Natural killer cell treated with Interleukin-12 subunit alpha and Interleukin-12 subunit beta and Interleukin-15 and Interleukin-18, amount 100 ng/mL, for 72 hours (primary cell): ENCODE data around the gene PAX1. TPM values are rescaled to one million over a fixed set of nuclear protein-coding genes. Genes with fewer than 3 reads are reported as not detected.

Experiments
- ATAC-seq, 2 donors: fragments of 150-1000 bp; cut with Tn5 transposase in 1 of 2; sonication (Bioruptor Pico), chemical (Tn5 transposase) in 1 of 2; 2 replicates each; pipeline ENCODE4 v1.10.0; 2021
- DNase-seq: peaks from one replicate; pipeline ENCODE4 v3.0.0; 2022; ENCODE audit warnings: low spot score
- H3K27ac Mint-ChIP-seq, 2 donors: 1 replicate in 1 of 2; 2 replicates in 1 of 2; pipeline ENCODE4 v1.8.0; 2022; ENCODE audit warnings: mixed read lengths in 2 of 2, mild to moderate bottlenecking in 1 of 2, moderate library complexity in 1 of 2
- H3K27me3 Mint-ChIP-seq, 2 donors: 1 replicate in 1 of 2; 2 replicates in 1 of 2; pipeline ENCODE4 v1.8.0; 2022; ENCODE audit warnings: mixed read lengths in 2 of 2
- H3K36me3 Mint-ChIP-seq: one replicate; pipeline ENCODE4 v1.8.0; 2022; ENCODE audit warnings: mixed read lengths
- H3K4me1 Mint-ChIP-seq, 2 donors: 1 replicate in 1 of 2; 2 replicates in 1 of 2; pipeline ENCODE4 v1.8.0; 2022; ENCODE audit warnings: low read depth in 2 of 2, mixed read lengths in 2 of 2, mild to moderate bottlenecking in 1 of 2
- H3K4me3 Mint-ChIP-seq: one replicate; pipeline ENCODE4 v1.8.0; 2022; ENCODE audit warnings: mixed read lengths
- H3K9me3 Mint-ChIP-seq: 2 replicates; pipeline ENCODE4 v1.8.0; 2022; ENCODE audit warnings: mixed read lengths
- total RNA-seq, 2 donors: library from RNA; stranded (reverse); gene quantifications; one replicate each; pipeline ENCODE4 v1.2.3, GENCODE V29; 2022

Gene PAX1
- total RNA-seq = not detected

DNA sequence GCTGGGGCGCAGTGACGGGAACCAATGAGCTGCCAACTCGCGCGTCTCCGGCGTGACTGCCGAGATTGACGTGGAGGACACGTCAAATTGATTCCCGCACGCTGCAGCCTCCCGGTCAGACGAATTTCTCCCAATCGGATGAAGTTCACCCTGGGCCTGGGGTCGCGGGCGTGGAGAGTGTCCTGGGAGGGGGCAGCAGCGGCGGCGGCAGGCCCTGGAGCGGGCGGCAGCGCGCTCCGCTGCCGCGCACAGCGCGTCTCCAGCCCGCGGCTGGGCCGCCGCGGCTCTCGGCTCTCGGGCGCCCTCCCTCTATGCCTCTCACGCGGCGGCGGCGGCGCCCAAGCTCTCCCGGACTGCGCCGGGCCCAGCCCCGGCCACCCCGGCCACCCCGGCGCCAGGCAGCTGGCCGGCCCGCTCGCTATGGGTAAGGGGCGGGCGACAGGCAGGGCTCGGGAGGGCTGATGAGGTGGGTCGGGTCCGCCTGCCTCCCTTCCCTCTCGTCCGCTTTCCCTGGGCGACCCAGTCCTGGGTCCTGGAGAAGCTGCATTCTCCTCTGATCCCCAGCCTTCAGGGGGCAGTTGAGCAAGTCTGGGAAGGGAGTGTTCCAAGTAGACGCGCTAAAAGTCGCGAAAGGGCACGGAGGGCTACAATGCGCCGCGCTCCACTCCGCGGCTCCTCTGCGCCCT lies at the start of gene PAX1:
Gene PAX1, plus strand, starts transcription at position 90 of the 686 bp plus-strand sequence. Its CDS starts 49 bp downstream, at position 139.
- H3K36me3 Mint-ChIP-seq = no peaks in the 10 kb centered on the region
- H3K4me3 Mint-ChIP-seq = no peak within 1 kb of the TSS
- no peaks in the 10 kb centered on the region for H3K9me3 Mint-ChIP-seq
- ATAC-seq = no peak
- no peak within 1 kb of the TSS for H3K27ac Mint-ChIP-seq
- DNase-seq = no peak
- peaks cover 0 to 2% of the 10 kb centered on the region in 2 donors for H3K4me1 Mint-ChIP-seq
- peaks cover 53 to 69% of the 10 kb centered on the region in 2 donors for H3K27me3 Mint-ChIP-seq

DNA sequence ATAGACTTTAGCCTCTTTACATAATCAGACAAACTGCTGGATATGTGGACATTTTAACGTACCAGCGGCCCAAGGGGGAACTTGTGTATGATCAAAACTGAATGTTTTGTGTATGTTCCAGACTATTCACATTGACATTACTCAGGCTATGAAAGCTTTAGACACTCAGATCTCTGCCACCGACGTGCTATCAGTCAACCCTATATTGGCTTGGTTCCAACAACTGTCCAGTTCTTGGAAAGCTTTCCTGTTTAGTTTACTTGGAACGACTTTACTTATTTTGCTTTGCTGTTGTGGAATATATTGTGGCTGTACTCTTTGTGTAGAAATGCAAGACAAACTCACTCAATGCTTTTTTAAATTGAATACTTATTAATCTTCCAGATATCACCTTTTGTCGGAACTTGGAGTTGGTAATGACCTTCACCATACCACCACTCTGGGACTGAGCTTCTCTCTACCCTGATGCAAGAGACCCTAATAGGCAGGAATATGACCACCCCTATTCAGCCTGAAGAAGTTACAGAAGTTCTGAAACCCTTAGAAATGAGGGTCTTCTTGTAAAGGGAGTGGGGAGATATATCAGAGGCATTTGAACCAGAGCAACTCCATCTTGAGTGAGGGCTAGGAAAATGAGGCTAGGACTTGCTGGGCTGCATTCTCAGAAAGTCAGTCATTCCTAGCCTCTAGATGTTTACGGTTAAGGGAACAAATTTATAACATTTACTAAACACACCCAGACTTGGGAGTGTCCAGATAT lies 49.0 kb upstream of the PAX1 start:
- Mint-ChIP-seq H3K36me3 (no peaks in the 10 kb centered on the region), H3K27ac (no peak overlapping the region), H3K9me3 (peaks cover 4% of the 10 kb centered on the region), H3K4me3 (no peak overlapping the region), H3K27me3 (peaks cover 4 to 9% of the 10 kb centered on the region in 2 donors), H3K4me1 (no peaks in the 10 kb centered on the region)
- ATAC-seq (no peak), DNase-seq (no peak)

DNA sequence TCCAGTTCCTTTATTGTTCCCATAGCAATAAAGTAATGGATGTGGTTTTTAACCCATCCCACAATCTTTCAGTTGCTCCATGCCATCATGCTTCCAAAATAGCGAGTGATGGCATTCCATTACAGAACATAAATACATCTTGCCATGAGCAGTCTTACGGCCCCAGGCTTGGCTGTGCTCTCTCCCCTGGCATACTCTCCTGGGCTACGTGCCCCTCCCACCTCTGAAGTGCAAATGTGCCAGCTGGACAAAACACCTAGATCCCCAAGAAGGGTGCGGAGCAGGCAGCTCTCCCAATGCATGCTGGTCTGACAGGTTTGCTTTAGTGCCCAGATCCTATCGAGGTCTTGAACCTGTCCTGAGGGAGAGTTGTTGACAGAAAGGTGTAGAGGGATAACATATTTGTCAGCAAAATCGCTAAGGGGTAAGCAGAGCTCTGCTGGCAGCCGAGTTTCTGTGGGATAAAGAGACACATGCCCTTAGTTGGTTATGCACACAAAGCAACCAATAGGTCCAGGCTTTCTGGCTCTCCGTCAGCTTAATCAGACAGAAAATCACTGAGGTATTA lies 43.9 kb upstream of the PAX1 start:
- Mint-ChIP-seq H3K27ac (no peak overlapping the region), H3K27me3 (peaks cover 4 to 9% of the 10 kb centered on the region in 2 donors), H3K9me3 (peaks cover 4% of the 10 kb centered on the region), H3K4me3 (no peak overlapping the region), H3K4me1 (no peaks in the 10 kb centered on the region), H3K36me3 (no peaks in the 10 kb centered on the region)
- DNase-seq (no peak), ATAC-seq (no peak)

DNA sequence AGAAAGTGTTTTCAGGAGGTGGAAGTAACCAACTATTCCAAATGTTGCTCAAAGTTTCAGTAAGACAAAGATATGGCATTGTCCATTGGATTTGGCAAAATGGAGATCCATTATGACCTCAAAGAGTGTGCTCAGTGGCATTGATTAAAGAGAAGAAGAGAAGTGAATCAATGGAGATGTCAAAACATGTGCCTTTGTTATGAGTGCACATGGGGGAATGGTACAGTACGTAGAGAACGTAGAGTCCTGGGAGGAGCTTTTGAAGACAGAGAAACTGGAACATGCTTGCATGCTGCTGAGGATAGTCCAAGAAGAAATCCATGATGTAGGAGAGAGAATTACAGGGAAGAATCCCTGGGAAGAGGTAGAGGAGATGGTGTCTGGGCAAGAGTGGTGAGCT lies 42.0 kb upstream of the PAX1 start:
- DNase-seq = no peak
- ATAC-seq = no peak
- H3K36me3 Mint-ChIP-seq = no peaks in the 10 kb centered on the region
- no peak overlapping the region for H3K27ac Mint-ChIP-seq
- H3K4me3 Mint-ChIP-seq = no peak overlapping the region
- no peaks in the 10 kb centered on the region for H3K4me1 Mint-ChIP-seq
- H3K27me3 Mint-ChIP-seq = peaks cover 0 to 9% of the 10 kb centered on the region in 2 donors
- H3K9me3 Mint-ChIP-seq = no peaks in the 10 kb centered on the region

DNA sequence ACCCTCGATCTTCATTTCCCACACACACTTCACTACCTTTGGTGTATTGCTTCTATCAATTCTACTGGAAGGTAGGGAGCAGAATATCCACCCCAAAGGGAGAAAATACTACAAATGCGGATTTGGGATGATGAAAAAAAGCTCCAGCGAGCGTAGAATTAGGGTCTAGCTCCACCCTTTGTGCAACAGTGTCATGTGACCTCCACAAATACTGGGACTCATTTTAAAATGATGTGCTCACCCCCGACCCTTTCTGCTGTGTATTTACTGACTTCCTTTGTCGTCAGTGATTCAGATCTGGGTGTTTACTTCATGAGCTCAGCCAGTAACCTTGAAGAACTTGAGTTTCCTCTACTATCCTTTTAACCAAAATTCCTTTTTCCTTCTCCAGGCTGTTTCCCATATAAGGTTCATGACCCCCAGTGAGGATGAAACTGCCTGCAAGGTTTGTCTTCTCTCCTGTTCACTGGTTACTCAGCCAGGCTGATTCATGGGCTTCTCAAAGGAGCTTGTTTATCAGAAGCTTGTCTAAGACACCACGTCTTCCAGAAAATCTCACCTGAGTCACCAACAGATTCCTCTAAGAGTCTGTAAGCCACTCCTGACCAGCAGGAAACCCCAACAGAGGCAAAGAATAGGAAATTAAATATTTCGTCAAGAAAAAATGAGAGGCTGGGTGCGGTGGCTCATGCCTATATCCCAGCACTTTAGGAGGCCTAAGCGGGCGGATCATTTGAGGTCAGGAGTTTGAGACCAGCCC lies 39.6 kb upstream of the PAX1 start:
- Mint-ChIP-seq H3K4me3 (no peak overlapping the region), H3K9me3 (no peaks in the 10 kb centered on the region), H3K27me3 (no peaks in the 10 kb centered on the region), H3K36me3 (no peaks in the 10 kb centered on the region), H3K27ac (no peak overlapping the region), H3K4me1 (no peaks in the 10 kb centered on the region)
- DNase-seq (no peak), ATAC-seq (no peak)

DNA sequence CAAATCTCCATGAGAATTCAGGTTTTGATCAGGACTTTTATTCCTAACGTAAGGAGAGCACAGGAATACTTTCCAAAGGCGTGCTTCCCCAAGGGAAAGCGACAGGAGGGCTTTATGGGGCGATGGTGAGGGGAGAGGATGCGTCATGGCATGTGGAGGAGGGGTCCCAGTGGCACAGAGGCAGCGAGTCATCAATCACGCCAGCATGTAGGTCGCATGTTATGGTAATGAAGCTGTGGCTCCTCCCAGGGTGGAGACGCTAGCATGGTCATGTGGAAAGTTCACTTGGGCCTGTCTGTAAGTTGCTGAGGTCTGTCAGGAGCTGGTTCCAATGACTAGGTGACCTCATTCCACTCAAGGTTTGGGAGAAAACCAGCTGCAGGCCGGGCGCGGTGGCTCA lies 35.3 kb upstream of the PAX1 start:
- H3K27ac Mint-ChIP-seq = no peak overlapping the region
- H3K27me3 Mint-ChIP-seq = no peaks in the 10 kb centered on the region
- H3K4me1 Mint-ChIP-seq = no peaks in the 10 kb centered on the region
- H3K36me3 Mint-ChIP-seq = no peaks in the 10 kb centered on the region
- H3K4me3 Mint-ChIP-seq = no peak overlapping the region
- no peak for DNase-seq
- ATAC-seq = no peak
- H3K9me3 Mint-ChIP-seq = no peaks in the 10 kb centered on the region

DNA sequence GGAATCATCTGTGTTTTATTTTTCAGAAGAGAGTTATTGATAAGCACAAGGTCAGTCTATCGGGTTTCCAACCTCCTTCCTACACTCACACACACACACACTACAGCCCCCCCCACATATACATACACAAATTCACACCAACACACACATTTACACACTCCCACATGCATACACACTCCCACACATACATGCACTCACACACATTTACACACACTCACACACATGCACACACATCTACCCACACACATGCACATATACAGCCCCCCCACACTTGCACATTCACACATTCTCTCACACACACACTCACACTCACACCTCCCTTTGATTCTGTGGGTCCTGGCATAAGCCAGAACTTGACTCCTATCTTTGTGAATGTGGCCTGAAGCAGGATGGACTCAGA lies 34.5 kb upstream of the PAX1 start:
- H3K27me3 Mint-ChIP-seq = no peaks in the 10 kb centered on the region
- no peaks in the 10 kb centered on the region for H3K9me3 Mint-ChIP-seq
- no peak overlapping the region for H3K4me3 Mint-ChIP-seq
- no peak for DNase-seq
- H3K36me3 Mint-ChIP-seq = no peaks in the 10 kb centered on the region
- H3K27ac Mint-ChIP-seq = no peak overlapping the region
- no peaks in the 10 kb centered on the region for H3K4me1 Mint-ChIP-seq
- ATAC-seq = no peak

DNA sequence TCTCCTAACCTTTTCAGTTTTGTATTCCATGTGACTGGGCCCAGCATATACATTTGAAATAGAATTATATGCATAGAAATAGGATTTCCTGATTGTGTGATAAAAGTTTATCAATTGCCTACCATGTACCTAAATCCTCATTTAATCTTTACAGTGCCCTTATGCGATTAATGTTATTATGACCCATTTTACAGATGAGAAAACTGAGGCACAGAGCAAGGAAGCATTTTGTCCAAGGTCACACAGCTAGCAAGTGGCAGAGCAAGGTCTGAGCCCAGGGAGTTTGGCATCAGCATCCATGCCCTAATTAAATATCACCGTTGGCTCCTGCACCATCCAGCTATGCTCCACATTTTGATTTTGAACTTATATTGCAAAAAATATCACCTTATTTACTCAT lies 28.2 kb upstream of the PAX1 start:
- no peak overlapping the region for H3K27ac Mint-ChIP-seq
- H3K27me3 Mint-ChIP-seq = no peaks in the 10 kb centered on the region
- no peaks in the 10 kb centered on the region for H3K9me3 Mint-ChIP-seq
- DNase-seq = no peak
- no peak for ATAC-seq
- no peaks in the 10 kb centered on the region for H3K36me3 Mint-ChIP-seq
- no peaks in the 10 kb centered on the region for H3K4me1 Mint-ChIP-seq
- no peak overlapping the region for H3K4me3 Mint-ChIP-seq

DNA sequence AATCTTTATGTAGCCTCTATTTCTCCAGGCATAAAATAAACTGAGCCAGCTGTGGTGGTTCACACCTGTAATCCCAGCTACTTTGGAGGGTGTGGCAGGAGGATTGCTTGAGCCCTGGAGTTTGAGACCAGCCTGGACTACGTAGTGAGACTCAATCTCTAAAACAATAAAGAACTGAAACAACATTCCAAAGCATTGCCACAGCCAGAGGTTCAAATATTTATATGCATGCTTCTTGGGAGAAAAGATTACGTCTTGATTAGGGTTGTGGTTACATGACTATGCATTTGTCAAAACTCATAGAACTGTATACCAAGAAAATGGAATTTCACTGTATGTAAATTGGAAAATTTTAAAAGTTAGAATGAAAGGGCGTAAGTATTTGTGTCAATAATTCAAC lies 27.7 kb upstream of the PAX1 start:
- H3K36me3 Mint-ChIP-seq = no peaks in the 10 kb centered on the region
- no peak for DNase-seq
- ATAC-seq = no peak
- no peak overlapping the region for H3K27ac Mint-ChIP-seq
- no peaks in the 10 kb centered on the region for H3K4me1 Mint-ChIP-seq
- no peaks in the 10 kb centered on the region for H3K27me3 Mint-ChIP-seq
- no peaks in the 10 kb centered on the region for H3K9me3 Mint-ChIP-seq
- no peak overlapping the region for H3K4me3 Mint-ChIP-seq

DNA sequence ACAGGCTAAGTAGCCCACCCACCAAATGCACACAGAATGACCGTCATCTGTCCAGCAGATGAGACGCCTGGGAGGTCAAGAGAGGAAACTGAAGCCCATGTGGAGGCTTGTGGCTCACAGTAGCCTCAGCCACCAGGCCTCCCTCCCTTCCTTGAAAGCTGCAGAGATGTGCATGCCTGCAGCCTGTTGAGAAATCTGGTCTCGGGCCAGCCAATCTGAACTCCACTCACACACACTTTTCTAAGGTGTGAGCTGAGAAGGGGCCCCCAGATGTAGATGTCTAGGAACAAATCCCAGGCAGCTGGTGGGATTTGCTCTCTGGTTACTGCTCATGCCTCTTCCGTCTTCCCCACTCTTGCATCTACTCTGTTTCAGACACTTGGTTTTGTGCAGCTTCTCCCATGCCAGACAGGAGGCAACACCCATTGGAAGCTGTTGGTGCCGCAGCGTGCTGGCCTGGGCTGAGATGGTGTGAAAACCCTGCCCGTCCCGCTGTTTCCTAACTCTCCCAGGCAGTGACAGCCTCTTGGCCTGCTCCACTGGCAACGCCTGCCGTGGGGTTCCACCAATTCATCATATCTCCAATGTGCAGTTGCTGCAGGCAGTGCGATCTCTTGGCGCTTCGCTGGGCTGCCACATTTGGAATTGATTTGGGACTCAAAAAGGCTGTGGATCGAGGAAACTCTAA lies 24.1 kb upstream of the PAX1 start:
- no peak overlapping the region for H3K27ac Mint-ChIP-seq
- ATAC-seq (peak in 1 of 2 donors; percentile 55), DNase-seq (no peak)
- H3K4me1 Mint-ChIP-seq = no peaks in the 10 kb centered on the region
- no peaks in the 10 kb centered on the region for H3K27me3 Mint-ChIP-seq
- H3K36me3 Mint-ChIP-seq = no peaks in the 10 kb centered on the region
- H3K4me3 Mint-ChIP-seq = no peak overlapping the region
- H3K9me3 Mint-ChIP-seq = no peaks in the 10 kb centered on the region

DNA sequence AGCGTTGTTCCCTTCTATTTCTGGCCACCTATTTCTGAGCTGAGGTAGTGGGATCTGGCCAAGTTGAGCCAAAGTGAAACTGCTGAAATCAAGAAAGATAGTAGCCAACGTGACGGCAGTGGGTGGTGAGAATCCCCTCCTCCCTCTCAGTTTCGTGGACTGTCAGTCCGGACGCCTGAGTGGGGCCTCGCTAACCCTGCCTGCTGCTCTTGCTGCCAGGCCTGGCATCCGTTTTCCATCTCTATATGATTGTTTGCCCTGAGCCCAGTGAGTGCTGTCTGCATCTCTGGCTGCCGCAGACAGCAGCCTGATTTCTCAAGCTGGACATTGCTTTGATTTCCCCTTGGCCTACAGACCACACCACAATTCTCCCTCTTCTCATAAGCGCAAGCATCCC lies 23.5 kb upstream of the PAX1 start:
- H3K27me3 Mint-ChIP-seq = no peaks in the 10 kb centered on the region
- no peaks in the 10 kb centered on the region for H3K9me3 Mint-ChIP-seq
- H3K4me3 Mint-ChIP-seq = no peak overlapping the region
- no peak for DNase-seq
- no peaks in the 10 kb centered on the region for H3K4me1 Mint-ChIP-seq
- no peak overlapping the region for H3K27ac Mint-ChIP-seq
- no peak for ATAC-seq
- no peaks in the 10 kb centered on the region for H3K36me3 Mint-ChIP-seq

DNA sequence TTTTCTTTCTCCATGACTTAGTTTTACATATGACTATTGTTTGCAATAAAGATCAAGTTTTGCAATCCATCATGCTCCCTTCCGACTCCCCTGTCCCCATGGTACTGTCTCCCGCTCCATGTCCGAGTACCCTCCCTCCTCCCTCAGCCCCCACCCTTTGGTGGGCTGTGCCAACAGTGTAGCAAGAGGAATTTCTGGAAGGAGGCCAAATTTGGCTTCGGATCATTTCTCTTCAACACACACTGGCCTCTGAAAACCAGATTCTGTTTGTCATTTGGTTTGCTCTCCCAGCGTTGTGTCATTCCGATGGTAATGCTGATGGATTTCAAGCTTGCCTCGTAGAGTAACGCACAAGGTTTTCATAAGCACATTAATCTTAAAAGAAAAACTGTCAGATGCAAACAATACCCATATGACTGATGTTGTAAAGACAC lies 22.9 kb upstream of the PAX1 start:
- Mint-ChIP-seq H3K4me1 (no peaks in the 10 kb centered on the region), H3K27me3 (no peaks in the 10 kb centered on the region), H3K36me3 (no peaks in the 10 kb centered on the region), H3K9me3 (no peaks in the 10 kb centered on the region), H3K27ac (no peak overlapping the region), H3K4me3 (no peak overlapping the region)
- ATAC-seq (no peak), DNase-seq (no peak)

DNA sequence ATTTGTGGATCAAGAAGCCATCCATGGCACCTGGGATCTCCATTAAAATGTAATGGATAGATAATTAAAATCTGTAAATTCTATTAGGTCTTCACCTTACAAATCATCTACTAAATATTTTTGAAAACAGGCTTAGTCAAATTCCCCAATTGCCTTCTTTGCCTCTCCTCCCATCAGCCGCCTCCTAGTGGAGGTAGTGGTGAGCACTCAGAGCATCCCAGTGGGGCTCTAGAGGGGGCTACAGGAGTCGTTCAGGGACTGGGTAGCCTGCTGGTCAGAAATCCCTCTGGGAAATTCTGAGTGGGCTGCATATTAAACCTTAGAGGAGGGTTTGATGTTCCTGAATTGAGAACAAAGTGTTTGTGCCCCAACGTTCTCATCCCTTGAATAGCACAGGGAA lies 20.8 kb upstream of the PAX1 start:
- Mint-ChIP-seq H3K27me3 (peaks cover 0 to 7% of the 10 kb centered on the region in 2 donors), H3K4me3 (no peak overlapping the region), H3K9me3 (no peaks in the 10 kb centered on the region), H3K4me1 (no peaks in the 10 kb centered on the region), H3K27ac (no peak overlapping the region), H3K36me3 (no peaks in the 10 kb centered on the region)
- DNase-seq (no peak), ATAC-seq (no peak)
